ENCODE data around the gene HOXC10. TPM values are rescaled to one million over a fixed set of nuclear protein-coding genes. Genes with fewer than 3 reads are reported as not detected.

HOXC10 gene
- not detected for total RNA-seq

DNA sequence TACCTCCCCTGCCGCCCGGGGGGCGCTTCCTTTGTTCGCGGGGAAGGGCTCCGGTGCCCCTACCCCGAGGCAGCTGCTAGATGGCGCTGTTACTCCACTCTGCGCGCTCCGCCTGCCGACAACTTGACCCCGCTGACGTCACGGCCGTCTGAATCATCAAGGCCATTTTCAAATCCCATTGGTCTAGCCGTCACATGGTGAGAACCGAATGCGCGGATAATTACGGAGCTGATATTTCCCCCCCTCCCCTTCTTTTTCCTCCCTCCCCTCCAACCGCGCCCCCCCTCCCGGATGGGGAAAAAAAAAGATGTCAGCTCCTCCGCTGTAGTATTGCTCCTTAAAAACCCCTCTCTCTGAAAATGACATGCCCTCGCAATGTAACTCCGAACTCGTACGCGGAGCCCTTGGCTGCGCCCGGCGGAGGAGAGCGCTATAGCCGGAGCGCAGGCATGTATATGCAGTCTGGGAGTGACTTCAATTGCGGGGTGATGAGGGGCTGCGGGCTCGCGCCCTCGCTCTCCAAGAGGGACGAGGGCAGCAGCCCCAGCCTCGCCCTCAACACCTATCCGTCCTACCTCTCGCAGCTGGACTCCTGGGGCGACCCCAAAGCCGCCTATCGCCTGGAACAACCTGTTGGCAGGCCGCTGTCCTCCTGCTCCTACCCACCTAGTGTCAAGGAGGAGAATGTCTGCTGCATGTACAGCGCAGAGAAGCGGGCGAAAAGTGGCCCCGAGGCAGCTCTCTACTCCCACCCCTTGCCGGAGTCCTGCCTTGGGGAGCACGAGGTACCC is at the start of gene HOXC10:
HOXC10 (plus strand) TSS at position 246 of the 791 bp plus-strand sequence; CDS start at position 360, 114 bp downstream.
- peaks cover 4 to 10% of the 10 kb centered on the region in 2 donors for H3K36me3 Mint-ChIP-seq
- ATAC-seq (peak; percentile 80 to 85), DNase-seq (ENCODE audit: low spot score in 2 of 2) (peak; percentile 69 to 88)
- H3K27ac Mint-ChIP-seq, result peak within 1 kb of the TSS in 1 of 2 donors; percentile 80
- H3K9me3 Mint-ChIP-seq, result no peaks in the 10 kb centered on the region

DNA sequence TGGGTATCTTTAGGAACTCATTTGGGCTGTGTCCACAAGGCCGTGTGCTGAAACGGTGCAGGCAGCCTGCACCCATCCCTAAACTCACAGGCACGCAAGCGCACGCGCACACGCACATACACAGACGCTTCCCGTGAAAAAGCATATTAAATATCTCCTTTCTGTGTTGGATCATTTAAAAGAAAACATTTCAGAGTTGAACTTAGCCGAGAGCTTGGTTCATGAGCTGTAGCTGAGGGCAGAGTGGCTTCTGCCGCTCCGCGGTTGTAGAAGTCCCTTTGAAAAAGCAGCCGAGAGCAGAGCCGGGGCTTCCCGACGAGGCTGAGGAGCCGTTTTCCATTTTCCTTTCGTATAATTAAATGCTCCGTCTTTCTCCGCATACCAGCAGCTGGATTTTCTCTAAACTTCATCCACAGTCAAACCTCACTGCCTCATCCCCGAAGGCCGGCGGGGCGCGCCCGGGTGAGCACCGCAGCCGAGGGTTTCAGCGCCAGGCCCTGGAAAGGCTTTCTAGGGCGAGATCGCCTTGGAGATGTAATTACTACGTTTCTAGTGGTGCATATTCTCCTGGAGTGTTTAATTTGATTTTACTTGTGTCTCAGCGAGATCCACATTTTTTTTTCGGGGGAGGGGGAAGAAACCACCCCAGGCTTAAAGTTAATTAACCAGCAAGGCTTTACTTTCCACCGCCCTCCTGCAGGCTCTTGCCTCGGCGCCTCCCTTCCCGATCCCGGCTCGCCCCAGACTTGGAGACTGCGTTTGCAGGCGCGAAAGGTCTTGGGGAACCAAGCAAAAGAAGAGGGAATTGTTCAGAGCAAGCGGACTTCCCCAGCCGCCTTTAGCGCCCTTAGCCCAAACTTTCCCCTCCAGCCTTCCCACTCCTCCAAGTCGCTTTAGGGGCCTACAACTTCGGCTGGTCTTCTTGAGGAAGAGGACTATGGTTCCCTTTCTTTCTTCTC is 49.3 kb upstream of the HOXC10 start:
- Mint-ChIP-seq H3K9me3 (no peaks in the 10 kb centered on the region), H3K27ac (peak overlapping the region in 1 of 2 donors; percentile 50), H3K36me3 (peaks cover 0 to 6% of the 10 kb centered on the region in 2 donors)
- ATAC-seq (no peak), DNase-seq (ENCODE audit: low spot score in 2 of 2) (no peak)

DNA sequence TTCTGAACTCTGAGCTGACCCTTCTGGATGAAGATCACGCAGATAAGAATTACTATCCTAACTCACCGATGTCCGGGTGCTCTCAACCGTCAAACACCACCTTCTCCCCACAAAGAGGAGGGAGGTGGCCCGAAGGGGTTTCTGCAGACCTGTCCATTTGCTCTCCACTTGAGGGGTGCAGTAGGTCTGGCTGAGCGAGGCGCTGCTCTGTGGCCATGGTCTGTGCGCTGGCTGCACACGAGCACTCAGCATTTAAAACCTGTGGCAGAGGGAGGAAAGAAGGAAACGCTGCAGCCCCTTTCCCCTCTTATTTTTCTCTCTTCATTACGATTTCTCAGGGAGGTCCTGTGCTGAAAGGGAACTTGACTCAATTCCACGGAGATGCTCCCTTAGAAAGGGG is 47.8 kb upstream of the HOXC10 start:
- Mint-ChIP-seq H3K27ac (no peak overlapping the region), H3K9me3 (no peaks in the 10 kb centered on the region), H3K36me3 (peaks cover 0 to 6% of the 10 kb centered on the region in 2 donors)
- ATAC-seq (no peak), DNase-seq (ENCODE audit: low spot score in 2 of 2) (no peak)

DNA sequence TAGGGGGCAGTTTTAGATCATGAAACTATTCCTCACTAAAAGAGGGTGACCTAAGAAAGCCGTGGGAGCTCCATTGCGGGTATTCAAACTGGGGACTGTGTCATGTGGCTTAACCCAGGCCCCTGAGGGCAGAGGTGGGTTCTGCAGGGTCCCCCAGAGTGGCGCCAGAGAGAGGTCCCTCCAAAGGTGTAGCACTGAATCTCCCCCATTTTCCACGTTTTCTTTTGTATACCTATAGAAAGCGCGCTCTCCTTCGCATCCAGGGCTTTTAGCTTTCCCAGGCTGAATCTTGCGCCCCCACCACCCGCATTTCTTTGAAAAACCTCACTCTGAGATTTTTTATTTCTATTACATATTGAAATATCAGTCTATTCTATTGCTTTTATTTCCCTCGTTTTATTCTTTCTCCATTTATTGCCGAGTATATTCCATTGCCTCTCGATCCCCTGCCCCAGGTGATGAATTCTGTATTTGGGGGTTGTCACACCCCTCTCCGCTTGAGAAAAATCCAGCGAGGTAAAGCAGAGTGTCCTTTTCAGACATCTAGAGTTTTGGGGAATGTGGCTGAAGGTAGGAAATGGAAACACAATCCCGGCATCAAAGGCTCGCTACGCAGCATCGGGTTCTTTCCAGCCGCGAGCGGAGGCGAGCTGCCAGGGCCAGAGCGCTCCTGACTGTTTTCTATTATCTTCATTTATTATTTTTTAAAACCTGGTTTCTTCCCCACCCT is 47.2 kb upstream of the HOXC10 start:
- DNase-seq (ENCODE audit: low spot score in 2 of 2), result no peak
- peaks cover 0 to 6% of the 10 kb centered on the region in 2 donors for H3K36me3 Mint-ChIP-seq
- peak overlapping the region in 1 of 2 donors; percentile 67 for H3K27ac Mint-ChIP-seq
- H3K9me3 Mint-ChIP-seq, result no peaks in the 10 kb centered on the region
- no peak for ATAC-seq

DNA sequence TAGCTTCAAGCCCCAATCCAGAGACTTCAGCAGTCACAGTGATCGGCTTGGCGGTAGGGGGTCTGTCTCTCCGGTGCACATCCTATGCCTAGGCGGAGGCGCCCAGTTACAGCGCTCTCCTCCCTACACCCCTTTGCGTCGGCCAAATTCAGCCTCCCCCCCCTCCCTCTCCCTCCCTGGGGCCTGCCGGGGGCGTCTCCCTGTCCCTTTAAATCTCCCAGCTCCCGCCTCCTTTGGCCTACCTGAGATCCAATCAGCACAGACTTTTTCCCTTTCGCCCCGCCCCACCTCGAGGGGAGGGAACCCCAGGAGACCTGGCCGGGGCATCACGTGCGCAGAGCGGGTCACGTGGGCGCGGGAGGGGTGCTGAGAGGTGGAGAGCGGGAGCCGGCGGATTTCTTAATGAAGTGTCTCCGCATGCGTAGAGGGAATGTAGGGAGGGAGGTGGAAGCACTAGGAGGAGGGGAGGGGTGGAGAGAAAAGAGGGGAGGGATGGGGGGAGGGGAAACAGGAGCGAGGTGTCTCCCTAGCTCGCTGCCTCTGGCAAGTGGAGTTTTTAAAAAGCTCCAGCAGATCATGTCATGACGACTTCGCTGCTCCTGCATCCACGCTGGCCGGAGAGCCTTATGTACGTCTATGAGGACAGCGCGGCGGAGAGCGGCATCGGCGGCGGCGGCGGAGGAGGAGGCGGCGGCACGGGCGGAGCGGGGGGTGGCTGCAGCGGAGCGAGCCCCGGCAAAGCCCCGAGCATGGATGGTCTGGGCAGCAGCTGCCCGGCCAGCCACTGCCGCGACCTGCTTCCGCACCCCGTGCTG is 46.4 kb upstream of the HOXC10 start, which contains the start of gene HOXC13:
HOXC13 (plus strand) TSS at position 506 of the 815 bp plus-strand sequence; CDS start at position 582, 76 bp downstream.
- ATAC-seq, result peak in 1 of 2 donors; percentile 61
- H3K27ac Mint-ChIP-seq, result peak within 1 kb of the TSS in 1 of 2 donors; percentile 67
- no peaks in the 10 kb centered on the region for H3K9me3 Mint-ChIP-seq
- H3K36me3 Mint-ChIP-seq, result peaks cover 0 to 6% of the 10 kb centered on the region in 2 donors
- DNase-seq (ENCODE audit: low spot score in 2 of 2), result no peak

DNA sequence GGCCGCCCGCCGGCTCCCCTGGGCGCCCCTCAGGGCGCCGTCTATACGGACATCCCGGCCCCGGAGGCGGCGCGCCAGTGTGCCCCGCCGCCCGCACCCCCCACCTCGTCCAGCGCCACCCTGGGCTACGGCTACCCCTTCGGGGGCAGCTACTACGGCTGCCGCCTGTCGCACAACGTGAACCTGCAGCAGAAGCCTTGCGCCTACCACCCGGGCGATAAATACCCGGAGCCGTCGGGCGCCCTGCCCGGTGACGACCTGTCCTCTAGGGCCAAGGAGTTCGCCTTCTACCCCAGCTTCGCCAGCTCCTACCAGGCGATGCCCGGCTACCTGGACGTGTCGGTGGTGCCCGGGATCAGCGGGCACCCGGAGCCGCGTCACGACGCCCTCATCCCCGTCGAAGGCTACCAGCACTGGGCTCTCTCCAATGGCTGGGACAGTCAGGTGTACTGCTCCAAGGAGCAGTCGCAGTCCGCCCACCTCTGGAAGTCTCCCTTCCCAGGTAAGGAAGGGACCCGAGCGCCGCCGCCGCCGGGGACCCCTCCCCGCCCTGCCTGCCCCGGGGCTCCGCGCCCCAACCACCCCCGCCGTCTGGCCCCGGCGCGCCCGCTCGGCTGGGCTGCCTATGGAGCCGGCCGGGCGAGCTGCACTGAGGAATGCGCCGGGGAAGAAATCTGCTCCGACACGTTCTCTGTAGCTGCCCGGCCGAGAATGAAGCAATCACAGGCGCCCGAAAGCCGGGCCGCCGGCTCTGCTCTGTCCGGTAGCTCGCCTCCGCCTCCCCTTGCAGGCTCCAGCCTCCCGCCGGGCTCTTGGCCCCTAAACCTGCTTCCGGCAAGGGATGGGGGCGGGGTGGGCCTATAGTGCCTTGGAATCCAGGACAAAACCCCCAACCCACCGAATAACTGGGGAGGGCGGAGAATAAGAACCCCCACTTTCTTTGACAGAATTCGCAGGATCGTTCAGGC is 45.5 kb upstream of the HOXC10 start:
- no peaks in the 10 kb centered on the region for H3K9me3 Mint-ChIP-seq
- no peaks in the 10 kb centered on the region for H3K36me3 Mint-ChIP-seq
- no peak overlapping the region for H3K27ac Mint-ChIP-seq
- no peak for DNase-seq (ENCODE audit: low spot score in 2 of 2)
- ATAC-seq, result no peak

GRCh38 chr12:53940443-53941014 is 44.4 kb upstream of the HOXC10 start:
- no peak for DNase-seq (ENCODE audit: low spot score in 2 of 2)
- Mint-ChIP-seq H3K36me3 (no peaks in the 10 kb centered on the region), H3K27ac (no peak overlapping the region), H3K9me3 (no peaks in the 10 kb centered on the region)
- no peak for ATAC-seq

- DNase-seq (ENCODE audit: low spot score in 2 of 2), result no peak
- no peak for ATAC-seq
- H3K36me3 Mint-ChIP-seq, result peaks cover 0 to 6% of the 10 kb centered on the region in 2 donors
- no peak overlapping the region for H3K27ac Mint-ChIP-seq
- no peaks in the 10 kb centered on the region for H3K9me3 Mint-ChIP-seq
These were observed 43.8 kb upstream of the HOXC10 start for GRCh38 chr12:53941187-53941586.

DNA sequence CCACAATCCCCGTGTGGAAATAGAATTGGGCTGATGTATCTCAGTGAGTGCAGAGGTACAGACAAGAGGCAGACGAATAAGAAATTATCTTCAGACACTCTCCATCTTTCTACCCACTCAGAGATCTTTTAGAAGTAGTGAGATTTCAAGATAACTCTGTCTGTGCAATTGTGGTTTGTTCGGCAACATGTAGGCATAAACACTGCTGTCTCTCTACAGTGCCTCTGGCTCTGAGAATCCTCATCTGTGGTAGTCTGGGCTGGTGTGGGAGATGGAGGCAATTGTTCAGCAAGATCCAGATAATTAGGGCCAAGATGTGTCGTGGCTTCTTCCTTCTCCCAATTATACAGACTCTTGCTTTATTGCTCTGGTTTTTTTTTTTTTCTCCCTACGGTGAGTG is 43.2 kb upstream of the HOXC10 start:
- no peak for DNase-seq (ENCODE audit: low spot score in 2 of 2)
- no peak for ATAC-seq
- Mint-ChIP-seq H3K36me3 (peaks cover 0 to 6% of the 10 kb centered on the region in 2 donors), H3K27ac (no peak overlapping the region), H3K9me3 (no peaks in the 10 kb centered on the region)

DNA sequence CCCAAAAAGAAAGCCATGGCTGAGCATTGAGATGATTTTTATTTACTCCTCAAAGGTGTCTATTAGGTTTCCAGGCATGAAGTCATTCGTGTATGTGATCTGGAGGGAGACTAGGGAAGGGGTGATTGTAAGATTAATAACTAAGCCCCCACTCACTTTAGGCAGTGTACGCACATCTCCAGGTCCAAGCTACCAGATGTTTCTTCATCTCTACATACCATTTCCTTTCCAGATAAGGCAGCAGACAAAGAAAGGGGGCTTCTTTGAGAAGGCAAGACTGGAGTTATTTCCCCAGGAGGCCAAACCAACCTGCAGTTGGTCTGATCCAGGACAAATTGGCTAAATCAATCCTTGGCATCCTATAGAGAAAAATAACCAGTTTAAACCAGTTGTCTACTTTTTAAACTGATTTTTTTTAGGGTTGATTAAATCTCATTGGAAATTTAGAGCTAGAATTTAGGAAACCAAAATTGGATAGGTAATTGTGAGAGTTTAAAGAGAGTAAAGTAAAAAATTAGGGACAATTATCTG is 42.4 kb upstream of the HOXC10 start:
- Mint-ChIP-seq H3K36me3 (peaks cover 0 to 6% of the 10 kb centered on the region in 2 donors), H3K27ac (no peak overlapping the region)
- no peak for ATAC-seq

GRCh38 chr12:53944209-53944608 is 40.7 kb upstream of the HOXC10 start:
- Mint-ChIP-seq H3K9me3 (no peaks in the 10 kb centered on the region), H3K27ac (no peak overlapping the region), H3K36me3 (peaks cover 0 to 6% of the 10 kb centered on the region in 2 donors)
- DNase-seq (ENCODE audit: low spot score in 2 of 2) (no peak), ATAC-seq (no peak)

More for the DNA sequence above, 42.4 kb upstream of the HOXC10 start:
- no peaks in the 10 kb centered on the region for H3K9me3 Mint-ChIP-seq
- no peak for DNase-seq (ENCODE audit: low spot score in 2 of 2)

- ATAC-seq (no peak), DNase-seq (ENCODE audit: low spot score in 2 of 2) (no peak)
- Mint-ChIP-seq H3K9me3 (no peaks in the 10 kb centered on the region), H3K27ac (no peak overlapping the region), H3K36me3 (peaks cover 0 to 6% of the 10 kb centered on the region in 2 donors)
These were observed 39.8 kb upstream of the HOXC10 start for GRCh38 chr12:53944907-53945847.

GRCh38 chr12:53947743-53948142 is 37.2 kb upstream of the HOXC10 start:
- ATAC-seq (no peak), DNase-seq (ENCODE audit: low spot score in 2 of 2) (no peak)
- peaks cover 0 to 20% of the 10 kb centered on the region in 2 donors for H3K36me3 Mint-ChIP-seq
- no peaks in the 10 kb centered on the region for H3K9me3 Mint-ChIP-seq
- no peak overlapping the region for H3K27ac Mint-ChIP-seq
